ENCODE measurements around the gene RADIL.

GRCh38 chr7:4749798-4750197, 133.7 kb downstream of the RADIL start:
- no peak for TF ChIP-seq EZH2 (IDR thresholded peaks at IDR 0.05; ENCODE audit: borderline replicate concordance, insufficient read depth, low read depth, low read length, poor library complexity, severe bottlenecking)
- no peak for TF ChIP-seq CTCF (IDR thresholded peaks at IDR 0.05)
